SU-DHL-6 (cell line): ENCODE data around the gene DBI.
"Not testable (repeated sequence)": the region's sequence is repeated elsewhere in the genome, so short reads cannot be mapped to it uniquely, and the experiment has no call there.

Source experiments
- H2AFZ ChIP-seq: fragments of 200-600 bp; sonication (generic); 2 replicates; pipeline ENCODE4 v1.6.1; 2014; ENCODE audit warnings: low read depth, mild to moderate bottlenecking, moderate library complexity, mixed read lengths, antibody characterized with exemption, low read length; ENCODE audit not compliant: severe bottlenecking
- H3F3A ChIP-seq: fragments of 200-600 bp; shearing (Covaris generic); 2 replicates; pipeline ENCODE4 v1.6.0; 2016; ENCODE audit warnings: antibody characterized with exemption, mild to moderate bottlenecking; ENCODE audit not compliant: insufficient read depth
- H3K27ac ChIP-seq: fragments of 200-600 bp; sonication (generic); 2 replicates; pipeline ENCODE4 v1.5.1; 2016; ENCODE audit warnings: low read depth, mild to moderate bottlenecking, low read length, moderate library complexity, mixed read lengths
- H3K27me3 ChIP-seq: fragments of 200-600 bp; sonication (generic), shearing (Covaris generic); 2 replicates; pipeline ENCODE4 v1.6.0; 2014; ENCODE audit warnings: mild to moderate bottlenecking, low read length
- H3K36me3 ChIP-seq: fragments of 200-600 bp; sonication (generic); 2 replicates; pipeline ENCODE4 v1.6.1; 2014; ENCODE audit warnings: mild to moderate bottlenecking, low read length, mixed read lengths
- H3K4me2 ChIP-seq: fragments of 300-600, 200-600 bp; shearing (Covaris generic), sonication (generic); 2 replicates; pipeline ENCODE4 v1.6.0; 2014; ENCODE audit warnings: low read length, low read depth, mild to moderate bottlenecking; ENCODE audit not compliant: poor library complexity, severe bottlenecking
- H3K4me3 ChIP-seq: fragments of 200-600 bp; sonication (generic); 2 replicates; pipeline ENCODE4 v1.5.1; 2014; ENCODE audit warnings: antibody characterized with exemption, low read length, mild to moderate bottlenecking, mixed read lengths; ENCODE audit not compliant: insufficient read depth, poor library complexity, severe bottlenecking
- H3K79me2 ChIP-seq: fragments of 200-600 bp; sonication (generic); 2 replicates; pipeline ENCODE4 v1.6.1; 2014; ENCODE audit warnings: mild to moderate bottlenecking, low read length, moderate library complexity; ENCODE audit not compliant: insufficient read depth
- H3K9ac ChIP-seq: fragments of 200-600 bp; sonication (generic); 2 replicates; pipeline ENCODE4 v1.7.0; 2014; ENCODE audit warnings: mild to moderate bottlenecking, low read length
- H3K9me2 ChIP-seq: fragments of 200-600 bp; sonication (generic); replicated peaks from 2 replicates; pipeline ENCODE4 v1.6.1; 2014; ENCODE audit warnings: low read length; ENCODE audit not compliant: insufficient read depth
- H3K9me3 ChIP-seq: fragments of 200-600 bp; sonication (generic); 2 replicates; pipeline ENCODE4 v1.6.1; 2014; ENCODE audit warnings: low read length, mixed read lengths; ENCODE audit not compliant: insufficient read depth
- H4K20me1 ChIP-seq: fragments of 200-600 bp; sonication (generic); 2 replicates; pipeline ENCODE4 v1.6.1; 2014; ENCODE audit warnings: low read depth, mild to moderate bottlenecking, antibody characterized with exemption, low read length, moderate library complexity, mixed read lengths
- EZH2phosphoT487 ChIP-seq: fragments of 200-600 bp; sonication (generic), shearing (Covaris generic); conservative IDR thresholded peaks from 2 replicates; pipeline ENCODE4 v1.6.1; 2018; ENCODE audit warnings: mild to moderate bottlenecking, antibody characterized with exemption, low read length, moderate library complexity, mixed read lengths
- TF ChIP-seq, protein P1 (sequence below): fragments of 200-600 bp; sonication (generic); IDR thresholded peaks from one replicate; pipeline ENCODE4 v1.5.1; 2017; ENCODE audit warnings: antibody characterized with exemption, mild to moderate bottlenecking, low read length, moderate library complexity; ENCODE audit not compliant: insufficient read depth, poor library complexity, severe bottlenecking

Gene DBI

DNA sequence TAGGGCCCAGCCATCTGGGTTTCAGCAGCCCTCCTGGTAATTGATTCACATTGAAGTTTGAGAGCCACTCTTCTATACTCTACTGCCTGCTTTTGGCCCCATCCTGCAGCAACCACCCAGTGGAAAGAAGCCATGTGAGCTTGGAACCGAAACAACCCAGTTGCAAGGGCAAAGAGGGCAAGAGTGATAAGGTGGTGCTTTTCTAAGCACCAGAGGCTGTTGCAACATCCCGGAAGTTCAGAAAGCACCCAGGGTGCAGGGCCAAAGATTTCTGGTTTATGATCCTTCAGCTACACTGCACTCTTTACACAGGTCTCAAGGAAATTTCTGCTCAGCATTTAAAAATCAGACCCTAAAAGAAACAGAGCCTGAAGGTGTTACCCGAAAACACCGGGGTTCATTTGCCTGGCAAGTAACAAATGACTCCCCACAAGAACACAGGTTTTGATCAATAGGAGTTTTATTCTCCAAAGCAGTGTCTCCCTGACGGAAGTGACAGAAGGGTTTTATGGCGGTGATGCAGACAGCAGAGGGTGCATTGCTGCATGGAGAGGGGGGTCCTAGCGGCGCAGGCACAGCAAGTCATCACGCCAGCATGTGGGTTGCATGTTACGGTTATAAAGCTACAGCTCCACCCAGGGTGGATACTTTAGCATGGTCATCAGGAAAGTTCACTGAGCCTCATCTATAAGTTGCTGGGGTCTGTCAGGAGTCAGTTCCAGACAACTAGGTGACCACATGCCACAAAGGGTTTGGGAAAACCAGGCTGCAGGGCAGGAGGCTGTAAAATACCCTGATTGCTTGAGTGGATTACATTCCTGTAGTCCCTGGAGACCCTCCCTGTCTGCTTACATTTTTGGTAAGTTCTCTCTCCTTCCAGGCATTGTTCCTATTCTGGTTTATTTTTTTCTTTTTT, 36.1 kb downstream of the DBI start:
- no peaks in the 10 kb centered on the region for H3K79me2 ChIP-seq
- no peaks in the 10 kb centered on the region for H3K9me2 ChIP-seq
- no peaks in the 10 kb centered on the region for H3K27me3 ChIP-seq
- H3K9me3 ChIP-seq = no peaks in the 10 kb centered on the region
- no peak overlapping the region for H3K4me2 ChIP-seq
- no peak overlapping the region for H3K4me3 ChIP-seq
- H3K36me3 ChIP-seq = no peaks in the 10 kb centered on the region
- peak overlapping the region; percentile 46 for H2AFZ ChIP-seq
- H3K27ac ChIP-seq = no peak overlapping the region
- H3F3A ChIP-seq = no peaks in the 10 kb centered on the region
- TF ChIP-seq, protein P1, sequence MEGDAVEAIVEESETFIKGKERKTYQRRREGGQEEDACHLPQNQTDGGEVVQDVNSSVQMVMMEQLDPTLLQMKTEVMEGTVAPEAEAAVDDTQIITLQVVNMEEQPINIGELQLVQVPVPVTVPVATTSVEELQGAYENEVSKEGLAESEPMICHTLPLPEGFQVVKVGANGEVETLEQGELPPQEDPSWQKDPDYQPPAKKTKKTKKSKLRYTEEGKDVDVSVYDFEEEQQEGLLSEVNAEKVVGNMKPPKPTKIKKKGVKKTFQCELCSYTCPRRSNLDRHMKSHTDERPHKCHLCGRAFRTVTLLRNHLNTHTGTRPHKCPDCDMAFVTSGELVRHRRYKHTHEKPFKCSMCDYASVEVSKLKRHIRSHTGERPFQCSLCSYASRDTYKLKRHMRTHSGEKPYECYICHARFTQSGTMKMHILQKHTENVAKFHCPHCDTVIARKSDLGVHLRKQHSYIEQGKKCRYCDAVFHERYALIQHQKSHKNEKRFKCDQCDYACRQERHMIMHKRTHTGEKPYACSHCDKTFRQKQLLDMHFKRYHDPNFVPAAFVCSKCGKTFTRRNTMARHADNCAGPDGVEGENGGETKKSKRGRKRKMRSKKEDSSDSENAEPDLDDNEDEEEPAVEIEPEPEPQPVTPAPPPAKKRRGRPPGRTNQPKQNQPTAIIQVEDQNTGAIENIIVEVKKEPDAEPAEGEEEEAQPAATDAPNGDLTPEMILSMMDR = no peak
- no peak for TF ChIP-seq EZH2phosphoT487
- no peaks in the 10 kb centered on the region for H4K20me1 ChIP-seq
- H3K9ac ChIP-seq = no peak overlapping the region

DNA sequence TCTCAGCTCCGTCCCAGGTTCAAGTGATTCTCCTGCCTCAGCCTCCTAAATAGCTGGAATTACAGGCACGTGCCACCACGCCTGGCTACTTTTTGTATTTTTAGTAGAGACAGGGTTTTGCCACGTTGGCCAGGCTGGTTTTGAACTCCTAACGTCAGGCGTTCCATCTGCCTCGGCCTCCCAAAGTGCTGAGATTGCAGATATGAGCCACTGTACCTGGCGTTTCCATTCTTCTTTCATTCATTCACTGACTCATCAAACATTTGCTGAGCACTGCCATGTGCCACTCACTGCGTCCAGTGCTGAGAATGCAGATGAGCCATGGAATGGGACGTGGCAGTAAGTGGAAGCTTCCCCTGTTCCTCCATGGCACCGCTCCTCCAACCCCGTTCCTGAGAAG, 36.8 kb downstream of the DBI start:
- H3K27ac ChIP-seq = not testable (repeated sequence)

DNA sequence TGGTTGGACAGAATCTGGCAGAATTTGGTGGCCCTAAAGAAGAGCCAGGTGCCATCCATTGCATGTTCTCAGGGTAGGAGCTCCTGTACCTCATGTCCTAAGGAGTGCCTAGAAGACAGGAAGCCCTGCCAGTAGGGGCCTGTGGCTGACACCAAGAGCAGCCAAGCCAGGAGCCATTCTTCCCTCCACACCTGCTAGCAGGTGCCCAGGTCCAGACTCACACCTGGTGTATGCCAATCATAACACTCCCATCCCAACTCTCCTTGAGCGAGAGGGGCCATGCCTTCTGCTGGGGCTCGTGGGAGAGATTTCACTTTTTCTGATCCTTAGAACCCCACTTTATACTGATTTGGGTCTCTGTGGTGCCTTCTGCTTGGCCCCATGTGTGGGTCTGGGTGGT, 38.4 kb downstream of the DBI start:
- Histone ChIP-seq H3K9me3 (no peaks in the 10 kb centered on the region), H3K79me2 (no peaks in the 10 kb centered on the region), H3K27ac (no peak overlapping the region), H3F3A (no peaks in the 10 kb centered on the region), H3K4me3 (no peak overlapping the region), H3K4me2 (no peak overlapping the region), H4K20me1 (no peaks in the 10 kb centered on the region), H3K36me3 (no peaks in the 10 kb centered on the region), H3K9ac (no peak overlapping the region), H3K9me2 (no peaks in the 10 kb centered on the region), H2AFZ (no peak overlapping the region), H3K27me3 (no peaks in the 10 kb centered on the region)
- no peak for TF ChIP-seq EZH2phosphoT487
- TF ChIP-seq, protein P1 = no peak

More for the DNA sequence above, 36.8 kb downstream of the DBI start:
- H2AFZ ChIP-seq, H3K9me2 ChIP-seq, H3K27me3 ChIP-seq, H3K79me2 ChIP-seq, H3K9me3 ChIP-seq, H3K4me2 ChIP-seq, H3K36me3 ChIP-seq, H3K4me3 ChIP-seq, H3F3A ChIP-seq, H3K9ac ChIP-seq, H4K20me1 ChIP-seq: not testable (repeated sequence)
